Measurements from ENCODE around the gene TMEM11.

DNA sequence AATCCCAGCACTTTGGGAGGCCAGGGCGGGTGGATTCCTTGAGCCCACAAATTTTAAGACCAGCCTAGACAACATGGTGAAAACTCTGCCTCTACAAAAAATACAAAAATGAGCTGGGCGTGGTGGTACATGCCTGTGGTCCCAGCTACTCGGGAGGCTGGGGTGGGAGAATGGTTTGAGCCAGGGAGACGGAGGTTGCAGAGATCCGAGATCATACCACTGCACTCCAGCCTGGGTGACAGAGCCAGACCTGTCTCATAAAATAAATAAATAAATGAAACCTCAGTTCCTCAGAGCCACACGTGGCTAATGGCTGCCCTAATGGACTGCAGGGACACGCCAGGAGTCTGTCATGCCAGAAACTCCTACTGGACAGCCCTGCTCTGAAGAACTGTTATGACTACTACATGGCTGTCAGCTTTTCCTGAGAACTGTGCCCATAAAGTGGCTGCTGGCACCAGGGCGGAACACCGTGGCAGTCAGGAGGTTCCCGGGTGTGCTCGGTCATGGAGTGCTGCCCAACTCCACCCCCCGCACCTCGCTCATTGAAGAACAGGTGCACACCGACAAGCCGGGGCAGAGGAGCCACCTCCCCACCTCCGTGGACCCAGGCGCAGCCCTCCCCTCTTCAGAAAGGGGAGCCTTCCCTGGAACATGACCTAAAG, 4.3 kb downstream of the TMEM11 start:
- TF ChIP-seq CTCF (IDR thresholded peaks at IDR 0.05), result no peak
- no peak for TF ChIP-seq POLR2AphosphoS5 (IDR thresholded peaks at IDR 0.05)
